Left lung (tissue), 14 donors: ENCODE data around the gene NXN. TPM values are rescaled to one million over a fixed set of nuclear protein-coding genes. Genes with fewer than 3 reads are reported as not detected.

Experiments used
- ATAC-seq: fragments of 200-7000 bp; cut with Tn5 transposase; one replicate; pipeline ENCODE4 v1.9.1; 2020; ENCODE audit warnings: moderate library complexity
- DNase-seq, 4 donors: peaks; one replicate each; pipeline ENCODE4 v3.0.0-alpha.2; 2013 to 2020
- H3K27ac ChIP-seq, 2 donors: fragments of 200-600 bp; sonication (generic) in 1 of 2; one replicate each; pipeline versions ENCODE4 v1.5.0 to v1.8.0; 2020 to 2021
- H3K27me3 ChIP-seq, 2 donors: fragments of 200-600 bp; sonication (generic) in 1 of 2; one replicate each; pipeline versions ENCODE4 v1.5.0 to v1.8.0; 2020 to 2021
- H3K36me3 ChIP-seq, 2 donors: fragments of 200-600 bp; sonication (generic) in 1 of 2; one replicate each; pipeline versions ENCODE4 v1.5.0 to v1.8.0; 2020 to 2021
- H3K4me1 ChIP-seq, 2 donors: fragments of 200-600 bp; one replicate each; pipeline ENCODE4 v1.8.0; 2021
- H3K4me3 ChIP-seq, 2 donors: fragments of 200-600 bp; sonication (generic) in 1 of 2; one replicate each; pipeline versions ENCODE4 v1.5.0 to v1.8.0; 2020 to 2021; ENCODE audit warnings: mild to moderate bottlenecking in 1 of 2
- H3K9me3 ChIP-seq, 2 donors: fragments of 200-600 bp; sonication (generic) in 1 of 2; one replicate each; pipeline versions ENCODE4 v1.5.0 to v1.8.0; 2020 to 2021
- CTCF ChIP-seq, 2 donors: fragments of 200-600 bp; sonication (generic) in 1 of 2; IDR thresholded peaks; one replicate each; pipeline versions ENCODE4 v1.5.0 to v1.8.0; 2021; ENCODE audit warnings: antibody characterized with exemption in 2 of 2
- intact Hi-C, 2 donors: fragments of 100-400 bp; cut with DNase I; formaldehyde crosslinking; loops; one replicate each; pipeline versions ENCODE4 v1.11.2 to v1.14.2; 2022
- long read RNA-seq, 12 donors: library from polyadenylated mRNA in 2 of 12; unstranded in 2 of 12; transcript quantifications; one replicate each; pipeline ENCODE4 v2.0.0 and lab custom pipeline, GENCODE V29; 2019 to 2026
- polyA plus RNA-seq, 6 donors: library from polyadenylated mRNA; unstranded; fragments of 120-200 nt; gene quantifications; one replicate each; pipeline ENCODE4 v1.2.1, GENCODE V29; 2013; ENCODE audit not compliant: insufficient read length in 6 of 6
- total RNA-seq, 2 donors: library from RNA; stranded (reverse); fragmentation: NEBNext Ultra II Directional; extraction: Animal tissue kit (Norgen Biotek cat#: 25700); gene quantifications; one replicate each; pipeline ENCODE4 v1.2.1, GENCODE V29; 2021
- donor health status: DM: no; HTN: yes; CAD: no.
- donor health status: DM: no; HTN: no; CAD: no.

Gene NXN
- total RNA-seq, result 10 to 100 TPM; 33.8 to 55.4 TPM
- 10 to 100 TPM; 50.3 to 59.1 (median 55.1) TPM for polyA plus RNA-seq
- long read RNA-seq, donor 1, transcript NXN-201 (8 exons, 3,036 nt), result major isoform, 10 of 13 reads
- long read RNA-seq, donor 1, partial matches to known transcripts, result 0 of 13 reads
- long read RNA-seq, donor 1, other reads (novel, unspliced or antisense), result 0 of 13 reads
- long read RNA-seq, donor 2, transcript NXN-201 (8 exons, 3,036 nt), result major isoform, 19 of 20 reads
- long read RNA-seq, donor 2, partial matches to known transcripts, result 0 of 20 reads
- long read RNA-seq, donor 2, other reads (novel, unspliced or antisense), result 0 of 20 reads
- long read RNA-seq, donor 3, transcript NXN-201 (8 exons, 3,036 nt), result major isoform, 15 of 16 reads
- long read RNA-seq, donor 3, partial matches to known transcripts, result 0 of 16 reads
- long read RNA-seq, donor 3, other reads (novel, unspliced or antisense), result 0 of 16 reads
- long read RNA-seq, donor 4, partial matches to known transcripts, result 1 of 4 reads
- long read RNA-seq, donor 4, other reads (novel, unspliced or antisense), result 2 of 4 reads
- long read RNA-seq, donor 5, transcript NXN-201 (8 exons, 3,036 nt), result major isoform, 13 of 13 reads
- long read RNA-seq, donor 5, partial matches to known transcripts, result 0 of 13 reads
- long read RNA-seq, donor 5, other reads (novel, unspliced or antisense), result 0 of 13 reads
- long read RNA-seq, donor 6, transcript NXN-201 (8 exons, 3,036 nt), result major isoform, 10 of 13 reads
- long read RNA-seq, donor 6, partial matches to known transcripts, result 0 of 13 reads
- long read RNA-seq, donor 6, other reads (novel, unspliced or antisense), result 0 of 13 reads
- long read RNA-seq, donor 7, transcript NXN-201 (8 exons, 3,036 nt), result major isoform, 7 of 7 reads
- long read RNA-seq, donor 7, partial matches to known transcripts, result 0 of 7 reads
- long read RNA-seq, donor 7, other reads (novel, unspliced or antisense), result 0 of 7 reads
- long read RNA-seq, donor 8, transcript NXN-201 (8 exons, 3,036 nt), result major isoform, 20 of 23 reads
- long read RNA-seq, donor 8, partial matches to known transcripts, result 0 of 23 reads
- long read RNA-seq, donor 8, other reads (novel, unspliced or antisense), result 0 of 23 reads
- long read RNA-seq, donor 9, result 0 reads
- long read RNA-seq, donor 10, partial matches to known transcripts, result 1 of 4 reads
- long read RNA-seq, donor 10, other reads (novel, unspliced or antisense), result 3 of 4 reads
- long read RNA-seq, donor 11, result 0 reads
- long read RNA-seq, donor 12, transcript NXN-201 (8 exons, 3,036 nt), result major isoform, 7 of 7 reads
- long read RNA-seq, donor 12, partial matches to known transcripts, result 0 of 7 reads
- long read RNA-seq, donor 12, other reads (novel, unspliced or antisense), result 0 of 7 reads

- H3K27ac ChIP-seq, result peak within 1 kb of the TSS; percentile 74 to 76
- H3K4me1 ChIP-seq, result peaks cover 3 to 42% of the 10 kb centered on the region in 2 donors
- TF ChIP-seq CTCF (IDR thresholded peaks at IDR 0.05), result no peak
- intact Hi-C loops, result loop anchor here in 1 of 2 donors (5.0 to 10.0 kb wide), 2 partner anchors 75 to 182 kb away; no protein-coding TSS in a partner anchor
- no peaks in the 10 kb centered on the region for H3K9me3 ChIP-seq
- peak; percentile 93 for ATAC-seq
- peak; percentile 84 to 98 (median 89) for DNase-seq
- H3K27me3 ChIP-seq, result peaks cover 0 to 26% of the 10 kb centered on the region in 2 donors
- H3K4me3 ChIP-seq, result peak within 1 kb of the TSS; percentile 60 to 61
- H3K36me3 ChIP-seq, result no peaks in the 10 kb centered on the region
Observed at GRCh38 chr17:979539-980405, at the start of gene NXN. Gene NXN, minus strand, starts transcription at chr17:979776.

- no peaks in the 10 kb centered on the region for H3K9me3 ChIP-seq
- peaks cover 4 to 17% of the 10 kb centered on the region in 2 donors for H3K4me1 ChIP-seq
- no peak overlapping the region for H3K4me3 ChIP-seq
- no peak for TF ChIP-seq CTCF (IDR thresholded peaks at IDR 0.05)
- peak in 1 of 4 donors; percentile 68 for DNase-seq
- intact Hi-C loops, result no loop called here
- no peak overlapping the region for H3K27ac ChIP-seq
- peaks cover 0 to 75% of the 10 kb centered on the region in 2 donors for H3K36me3 ChIP-seq
- H3K27me3 ChIP-seq, result no peaks in the 10 kb centered on the region
- no peak for ATAC-seq
Observed at GRCh38 chr17:1027044-1027443, 47.5 kb upstream of the NXN start.

GRCh38 chr17:1026599-1026975 is 47.0 kb upstream of the NXN start:
- ATAC-seq (no peak), DNase-seq (no peak)
- H3K27ac ChIP-seq, result no peak overlapping the region
- intact Hi-C loops, result no loop called here
- H3K4me1 ChIP-seq, result peaks cover 4 to 20% of the 10 kb centered on the region in 2 donors
- no peaks in the 10 kb centered on the region for H3K9me3 ChIP-seq
- no peak overlapping the region for H3K4me3 ChIP-seq
- peaks cover 0 to 76% of the 10 kb centered on the region in 2 donors for H3K36me3 ChIP-seq
- TF ChIP-seq CTCF (IDR thresholded peaks at IDR 0.05), result no peak
- H3K27me3 ChIP-seq, result no peaks in the 10 kb centered on the region

- TF ChIP-seq CTCF (IDR thresholded peaks at IDR 0.05), result no peak
- Histone ChIP-seq H3K27ac (no peak overlapping the region), H3K9me3 (no peaks in the 10 kb centered on the region), H3K36me3 (peaks cover 0 to 72% of the 10 kb centered on the region in 2 donors), H3K4me1 (peaks cover 4 to 14% of the 10 kb centered on the region in 2 donors), H3K4me3 (no peak overlapping the region), H3K27me3 (no peaks in the 10 kb centered on the region)
- intact Hi-C loops, result no loop called here
- ATAC-seq, result no peak
- peak in 1 of 4 donors; percentile 69 for DNase-seq
Observed at GRCh38 chr17:1025733-1026598, 46.4 kb upstream of the NXN start.
